ENCODE measurements around the gene PDZD2. TPM values are rescaled to one million over a fixed set of nuclear protein-coding genes. Genes with fewer than 3 reads are reported as not detected.
"Not testable (repeated sequence)": the region's sequence is repeated elsewhere in the genome, so short reads cannot be mapped to it uniquely, and the experiment has no call there.

PDZD2 gene
- total and polyA plus RNA-seq, 4 donors = 2.8 to 18.0 (median 5.3) TPM

DNA sequence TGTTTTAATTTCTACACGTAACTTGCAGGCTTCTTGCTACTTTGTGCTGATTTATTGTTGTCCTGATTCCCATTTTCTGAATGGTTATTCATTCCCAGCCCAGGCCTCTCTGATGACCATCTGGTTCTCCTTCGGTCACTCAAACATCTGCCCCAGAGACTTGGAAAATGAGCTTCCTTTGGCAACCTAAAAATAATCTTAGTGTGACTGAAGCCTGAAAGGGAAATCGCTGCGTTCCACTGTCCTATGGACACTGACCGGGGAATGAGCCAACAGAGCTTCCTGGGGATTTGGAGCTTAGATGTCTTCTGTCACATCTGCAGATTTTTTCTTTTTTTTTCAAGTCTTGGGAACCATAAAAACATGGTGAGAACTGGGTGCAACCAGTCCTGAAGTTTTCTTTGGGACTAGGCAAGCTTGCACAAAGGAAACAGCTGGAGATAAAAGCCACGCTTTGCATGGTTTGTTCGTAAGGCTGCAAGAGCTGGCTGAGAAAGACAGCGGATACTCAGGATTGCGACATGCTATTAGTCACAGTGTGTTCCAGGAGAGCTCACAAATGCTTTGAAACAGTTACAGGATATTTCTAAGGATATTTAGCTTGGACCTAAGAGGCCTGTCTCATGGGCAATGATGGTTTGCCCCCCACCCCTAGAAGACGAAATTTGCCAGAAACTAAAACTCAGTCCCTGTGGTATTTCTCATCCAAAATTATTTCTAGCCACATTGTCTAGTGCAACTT, 389.0 kb downstream of the PDZD2 start:
- Histone ChIP-seq H3K27me3 (ENCODE audit: control insufficient read depth in 1 of 2, insufficient read depth in 2 of 2, low read length in 1 of 2) (no peaks in the 10 kb centered on the region), H3K36me3 (ENCODE audit: control insufficient read depth in 1 of 2, insufficient read depth in 2 of 2, low read length in 1 of 2) (no peaks in the 10 kb centered on the region), H3K9me3 (ENCODE audit: control insufficient read depth, low read length) (no peaks in the 10 kb centered on the region), H3K4me1 (ENCODE audit: control insufficient read depth in 1 of 2, insufficient read depth in 2 of 2, low read length in 2 of 2) (no peaks in the 10 kb centered on the region), H3K27ac (ENCODE audit: low read depth in 1 of 2, low read length in 2 of 2) (peak overlapping the region in 1 of 2 donors; percentile 2), H3K4me3 (ENCODE audit: low read length in 2 of 2) (no peak overlapping the region)
- WGBS, 2 donors = 1 to 5% methylated on average over 10 of the region's 10 CpGs
- intact Hi-C loops (cut with DNase I) = no loop called here
- peak; percentile 92 for ATAC-seq (ENCODE audit: low FRiP score)
- DNase-seq = peak in 1 of 2 donors; percentile 71

DNA sequence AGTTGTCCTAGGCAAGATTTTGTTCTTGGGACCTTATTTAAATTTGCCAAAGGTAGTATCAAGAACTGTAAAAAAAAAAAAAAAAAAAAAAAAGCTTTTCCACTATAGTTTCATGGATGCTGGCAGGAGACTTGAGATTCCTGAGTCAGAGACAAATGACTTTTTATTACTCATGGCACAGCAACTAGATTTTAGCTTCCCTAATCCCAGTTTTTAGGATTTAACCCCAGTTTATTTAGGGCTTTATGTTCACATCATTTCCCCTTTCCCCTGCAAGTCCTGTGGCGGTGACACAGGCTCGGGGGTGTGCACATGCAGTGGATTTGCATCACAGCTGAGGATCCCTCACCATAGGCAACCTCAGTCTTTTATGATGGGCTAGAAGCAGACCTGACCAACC, 390.3 kb downstream of the PDZD2 start:
- H3K27ac ChIP-seq (ENCODE audit: low read depth in 1 of 2, low read length in 2 of 2) = peak overlapping the region in 1 of 2 donors; percentile 56
- no peaks in the 10 kb centered on the region for H3K4me1 ChIP-seq (ENCODE audit: control insufficient read depth in 1 of 2, insufficient read depth in 2 of 2, low read length in 2 of 2)
- intact Hi-C loops (cut with DNase I) = no loop called here

DNA sequence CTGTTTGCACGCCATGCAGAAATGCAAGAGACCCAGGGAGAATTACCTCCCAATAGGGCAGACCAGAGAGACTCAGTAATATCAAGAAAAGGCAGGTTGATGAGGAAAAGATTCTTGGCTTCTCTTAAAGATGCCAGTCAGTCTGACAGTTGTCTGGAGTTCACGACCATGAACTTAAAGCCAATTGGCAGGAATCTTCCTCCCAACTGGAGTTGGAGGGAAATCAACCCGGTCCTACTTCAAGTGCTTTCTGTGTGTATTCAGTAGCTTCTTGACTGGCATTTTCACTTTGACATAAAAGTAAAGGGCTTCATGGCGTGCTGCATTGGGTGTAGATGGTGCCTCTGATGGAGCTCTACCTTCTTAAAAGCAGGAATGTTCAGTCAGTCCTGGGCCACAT, 390.9 kb downstream of the PDZD2 start:
- intact Hi-C loops (cut with DNase I) = no loop called here
- WGBS, 2 donors = 68 to 72% methylated on average over 4 of the region's 4 CpGs
- H3K4me3 ChIP-seq (ENCODE audit: low read length in 2 of 2) = no peak overlapping the region
- ATAC-seq (ENCODE audit: low FRiP score) (no peak), DNase-seq (no peak)
- no peaks in the 10 kb centered on the region for H3K36me3 ChIP-seq (ENCODE audit: control insufficient read depth in 1 of 2, insufficient read depth in 2 of 2, low read length in 1 of 2)
- H3K27ac ChIP-seq (ENCODE audit: low read depth in 1 of 2, low read length in 2 of 2) = no peak overlapping the region
- H3K9me3 ChIP-seq (ENCODE audit: control insufficient read depth, low read length) = no peaks in the 10 kb centered on the region
- no peaks in the 10 kb centered on the region for H3K27me3 ChIP-seq (ENCODE audit: control insufficient read depth in 1 of 2, insufficient read depth in 2 of 2, low read length in 1 of 2)
- H3K4me1 ChIP-seq (ENCODE audit: control insufficient read depth in 1 of 2, insufficient read depth in 2 of 2, low read length in 2 of 2) = no peaks in the 10 kb centered on the region

More for the DNA sequence above, 390.3 kb downstream of the PDZD2 start:
- no peaks in the 10 kb centered on the region for H3K9me3 ChIP-seq (ENCODE audit: control insufficient read depth, low read length)
- no peak overlapping the region for H3K4me3 ChIP-seq (ENCODE audit: low read length in 2 of 2)
- no peaks in the 10 kb centered on the region for H3K36me3 ChIP-seq (ENCODE audit: control insufficient read depth in 1 of 2, insufficient read depth in 2 of 2, low read length in 1 of 2)
- no peak for ATAC-seq (ENCODE audit: low FRiP score)
- WGBS, 2 donors = 72 to 84% methylated on average over 2 of the region's 2 CpGs
- no peaks in the 10 kb centered on the region for H3K27me3 ChIP-seq (ENCODE audit: control insufficient read depth in 1 of 2, insufficient read depth in 2 of 2, low read length in 1 of 2)
- no peak for DNase-seq

DNA sequence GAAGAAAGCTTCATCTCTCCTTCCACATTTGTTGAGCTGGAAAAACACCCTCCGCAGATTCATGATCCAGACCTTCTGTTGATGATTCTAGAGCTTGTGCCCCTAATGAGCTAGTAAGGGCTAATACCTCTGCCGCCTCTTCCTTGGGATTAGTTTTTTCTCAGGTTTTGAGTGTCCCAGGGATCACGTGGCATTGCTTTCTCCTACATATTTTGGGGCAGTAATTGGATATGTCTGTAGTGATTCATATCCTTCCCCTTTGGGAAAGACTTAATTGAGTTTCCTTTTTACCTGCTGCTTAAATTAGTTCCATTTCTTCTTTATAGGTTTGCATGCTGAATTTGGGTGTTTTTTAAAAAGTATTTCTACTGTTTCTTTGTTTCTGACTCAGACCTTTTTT, 391.3 kb downstream of the PDZD2 start:
- ATAC-seq (ENCODE audit: low FRiP score) = no peak

DNA sequence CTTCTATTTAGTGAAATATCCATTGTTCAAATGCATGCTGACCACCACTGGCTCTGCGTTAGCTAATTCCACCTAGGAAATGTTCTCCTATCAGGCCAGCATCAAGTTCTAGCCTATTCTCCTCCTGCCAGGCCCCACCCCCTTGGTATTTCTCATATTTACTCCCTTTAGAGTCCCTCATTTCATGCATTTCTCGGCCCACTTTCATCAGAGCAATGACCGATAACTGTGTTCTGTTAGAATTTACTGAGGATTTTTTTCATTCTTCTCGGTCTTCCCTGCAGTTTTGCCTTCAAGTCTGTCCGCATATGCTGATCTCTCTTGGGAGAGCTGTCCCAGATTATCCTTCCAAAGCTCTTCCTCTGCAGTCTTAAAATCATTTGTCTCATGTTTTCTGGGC, 391.8 kb downstream of the PDZD2 start:
- intact Hi-C loops (cut with DNase I) = no loop called here
- DNase-seq = no peak
- no peaks in the 10 kb centered on the region for H3K4me1 ChIP-seq (ENCODE audit: control insufficient read depth in 1 of 2, insufficient read depth in 2 of 2, low read length in 2 of 2)
- ATAC-seq (ENCODE audit: low FRiP score) = no peak
- no peak overlapping the region for H3K27ac ChIP-seq (ENCODE audit: low read depth in 1 of 2, low read length in 2 of 2)
- WGBS, 2 donors = 94% methylated on average over 5 of the region's 5 CpGs
- H3K9me3 ChIP-seq (ENCODE audit: control insufficient read depth, low read length) = no peaks in the 10 kb centered on the region
- H3K4me3 ChIP-seq (ENCODE audit: low read length in 2 of 2) = no peak overlapping the region
- no peaks in the 10 kb centered on the region for H3K36me3 ChIP-seq (ENCODE audit: control insufficient read depth in 1 of 2, insufficient read depth in 2 of 2, low read length in 1 of 2)
- no peaks in the 10 kb centered on the region for H3K27me3 ChIP-seq (ENCODE audit: control insufficient read depth in 1 of 2, insufficient read depth in 2 of 2, low read length in 1 of 2)

More for the DNA sequence above, 391.3 kb downstream of the PDZD2 start:
- Histone ChIP-seq H3K9me3 (ENCODE audit: control insufficient read depth, low read length) (no peaks in the 10 kb centered on the region), H3K4me3 (ENCODE audit: low read length in 2 of 2) (no peak overlapping the region), H3K27me3 (ENCODE audit: control insufficient read depth in 1 of 2, insufficient read depth in 2 of 2, low read length in 1 of 2) (no peaks in the 10 kb centered on the region), H3K36me3 (ENCODE audit: control insufficient read depth in 1 of 2, insufficient read depth in 2 of 2, low read length in 1 of 2) (no peaks in the 10 kb centered on the region), H3K4me1 (ENCODE audit: control insufficient read depth in 1 of 2, insufficient read depth in 2 of 2, low read length in 2 of 2) (no peaks in the 10 kb centered on the region), H3K27ac (ENCODE audit: low read depth in 1 of 2, low read length in 2 of 2) (no peak overlapping the region)
- 85 to 90% methylated on average over 3 of the region's 3 CpGs for WGBS, 2 donors
- intact Hi-C loops (cut with DNase I) = no loop called here
- DNase-seq = no peak

DNA sequence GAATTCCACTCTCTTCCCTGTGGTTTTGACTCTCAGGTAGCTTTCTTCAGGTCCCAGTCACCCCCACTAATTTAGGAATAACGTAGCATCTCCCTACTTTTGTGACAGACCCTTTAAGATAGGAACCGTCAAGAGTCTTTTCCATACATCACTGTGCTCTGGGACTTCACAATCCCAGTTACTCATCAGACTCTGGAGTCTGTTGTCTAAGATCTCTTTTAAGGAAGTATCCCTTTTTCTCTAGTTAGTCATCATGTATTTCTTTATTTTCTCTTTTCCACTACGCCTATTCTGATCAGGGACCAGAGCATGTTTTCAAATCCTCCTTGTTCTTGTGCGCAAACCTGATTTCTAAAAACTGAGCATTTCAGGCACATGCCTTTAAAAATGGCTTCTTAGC, 392.2 kb downstream of the PDZD2 start:
- no peak for DNase-seq
- Histone ChIP-seq H3K27me3 (ENCODE audit: control insufficient read depth in 1 of 2, insufficient read depth in 2 of 2, low read length in 1 of 2) (no peaks in the 10 kb centered on the region), H3K9me3 (ENCODE audit: control insufficient read depth, low read length) (no peaks in the 10 kb centered on the region), H3K27ac (ENCODE audit: low read depth in 1 of 2, low read length in 2 of 2) (no peak overlapping the region), H3K4me1 (ENCODE audit: control insufficient read depth in 1 of 2, insufficient read depth in 2 of 2, low read length in 2 of 2) (no peaks in the 10 kb centered on the region), H3K4me3 (ENCODE audit: low read length in 2 of 2) (no peak overlapping the region), H3K36me3 (ENCODE audit: control insufficient read depth in 1 of 2, insufficient read depth in 2 of 2, low read length in 1 of 2) (no peaks in the 10 kb centered on the region)
- no peak for ATAC-seq (ENCODE audit: low FRiP score)
- intact Hi-C loops (cut with DNase I) = no loop called here
- WGBS, 2 donors = 92 to 93% methylated on average over 4 of the region's 4 CpGs

DNA sequence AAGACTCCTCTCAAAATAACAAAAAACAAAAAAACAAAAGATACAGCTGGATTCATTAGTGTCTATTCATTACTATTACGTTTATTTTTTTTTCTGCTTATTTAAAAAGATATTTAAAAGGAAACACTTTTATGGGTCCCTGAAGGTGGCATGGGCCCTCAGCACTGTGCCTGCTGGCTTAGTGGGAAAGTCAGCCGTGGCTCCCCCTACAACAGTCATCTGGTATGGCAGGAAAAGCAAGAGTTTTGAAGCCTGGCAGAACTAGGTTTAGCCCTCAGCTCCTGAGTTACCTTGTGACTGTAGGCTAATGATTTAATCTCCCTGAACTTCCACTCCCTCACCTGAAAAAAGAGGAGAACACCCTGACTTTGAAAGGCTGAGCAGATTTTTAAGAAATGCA, 399.6 kb downstream of the PDZD2 start:
- intact Hi-C loops (cut with DNase I) = no loop called here
- H3K27me3 ChIP-seq (ENCODE audit: control insufficient read depth in 1 of 2, insufficient read depth in 2 of 2, low read length in 1 of 2) = no peaks in the 10 kb centered on the region
- H3K4me1 ChIP-seq (ENCODE audit: control insufficient read depth in 1 of 2, insufficient read depth in 2 of 2, low read length in 2 of 2) = no peaks in the 10 kb centered on the region
- H3K9me3 ChIP-seq (ENCODE audit: control insufficient read depth, low read length) = no peaks in the 10 kb centered on the region
- no peak overlapping the region for H3K27ac ChIP-seq (ENCODE audit: low read depth in 1 of 2, low read length in 2 of 2)
- DNase-seq (no peak), ATAC-seq (ENCODE audit: low FRiP score) (no peak)
- no peak overlapping the region for H3K4me3 ChIP-seq (ENCODE audit: low read length in 2 of 2)
- WGBS, 2 donors = 91 to 92% methylated on average over 2 of the region's 2 CpGs
- no peaks in the 10 kb centered on the region for H3K36me3 ChIP-seq (ENCODE audit: control insufficient read depth in 1 of 2, insufficient read depth in 2 of 2, low read length in 1 of 2)

DNA sequence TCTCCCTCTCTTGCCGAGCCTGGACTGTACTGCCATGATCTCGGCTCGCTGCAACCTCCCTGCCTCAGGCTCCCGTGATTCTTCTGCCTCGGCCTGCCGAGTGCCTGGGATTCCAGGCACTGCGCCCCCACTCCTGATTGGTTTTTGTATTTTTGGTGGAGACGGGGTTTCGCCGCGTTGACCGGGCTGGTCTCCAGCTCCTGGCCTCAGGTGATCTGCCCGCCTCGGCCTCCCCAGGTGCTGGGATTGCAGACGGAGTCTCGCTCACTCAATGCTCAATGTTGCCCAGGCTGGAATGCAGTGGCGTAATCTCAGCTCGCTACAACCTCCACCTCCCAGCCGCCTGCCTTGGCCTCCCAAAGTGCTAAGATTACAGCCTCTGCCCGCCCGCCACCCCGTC, 400.2 kb downstream of the PDZD2 start:
- intact Hi-C loops (cut with DNase I); H3K27ac ChIP-seq (ENCODE audit: low read depth in 1 of 2, low read length in 2 of 2): not testable (repeated sequence)
- WGBS, 2 donors = 98 to 99% methylated on average over 19 to 22 of the region's 22 CpGs

DNA sequence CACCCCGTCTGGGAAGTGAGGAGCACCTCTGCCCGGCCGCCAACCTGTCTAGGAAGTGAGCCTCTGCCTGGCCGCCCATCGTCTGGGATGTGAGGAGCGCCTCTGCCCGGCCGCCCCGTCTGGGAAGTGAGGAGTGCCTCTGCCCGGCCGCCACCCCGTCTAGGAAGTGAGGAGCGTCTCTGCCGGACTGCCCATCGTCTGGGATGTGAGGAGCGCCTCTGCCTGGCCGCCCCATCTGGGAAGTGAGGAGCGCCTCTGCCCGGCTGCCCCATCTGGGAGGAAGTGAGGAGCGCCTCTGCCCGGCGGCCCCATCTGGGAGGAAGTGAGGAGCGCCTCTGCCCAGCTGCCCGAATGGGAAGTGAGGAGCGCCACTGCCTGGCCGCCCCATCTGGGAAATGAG, 400.7 kb downstream of the PDZD2 start:
- WGBS, 2 donors = 95 to 96% methylated on average over 21 to 26 of the region's 26 CpGs
- H3K36me3 ChIP-seq (ENCODE audit: control insufficient read depth in 1 of 2, insufficient read depth in 2 of 2, low read length in 1 of 2); intact Hi-C loops (cut with DNase I): not testable (repeated sequence)

More for the DNA sequence above, 400.2 kb downstream of the PDZD2 start:
- H3K27me3 ChIP-seq (ENCODE audit: control insufficient read depth in 1 of 2, insufficient read depth in 2 of 2, low read length in 1 of 2); H3K4me1 ChIP-seq (ENCODE audit: control insufficient read depth in 1 of 2, insufficient read depth in 2 of 2, low read length in 2 of 2); H3K4me3 ChIP-seq (ENCODE audit: low read length in 2 of 2); H3K36me3 ChIP-seq (ENCODE audit: control insufficient read depth in 1 of 2, insufficient read depth in 2 of 2, low read length in 1 of 2); ATAC-seq (ENCODE audit: low FRiP score); H3K9me3 ChIP-seq (ENCODE audit: control insufficient read depth, low read length); DNase-seq: not testable (repeated sequence)

More for the DNA sequence above, 400.7 kb downstream of the PDZD2 start:
- not testable (repeated sequence) for H3K4me1 ChIP-seq (ENCODE audit: control insufficient read depth in 1 of 2, insufficient read depth in 2 of 2, low read length in 2 of 2); H3K27ac ChIP-seq (ENCODE audit: low read depth in 1 of 2, low read length in 2 of 2); ATAC-seq (ENCODE audit: low FRiP score); H3K4me3 ChIP-seq (ENCODE audit: low read length in 2 of 2); H3K27me3 ChIP-seq (ENCODE audit: control insufficient read depth in 1 of 2, insufficient read depth in 2 of 2, low read length in 1 of 2); H3K9me3 ChIP-seq (ENCODE audit: control insufficient read depth, low read length); DNase-seq

Measured in aorta (tissue), 5 donors.